HG03457 (cell line): ENCODE results near the gene ZNF25.
A peak's percentile ranks its signal among the peaks of the same experiment; 100 is the strongest.
"Not testable (repeated sequence)": the region's sequence is repeated elsewhere in the genome, so short reads cannot be mapped to it uniquely, and the experiment has no call there.

Source experiments
- ATAC-seq: cut with Tn5 transposase; IDR thresholded peaks from one replicate; pipeline ENCODE4 v1.9.1; 2021; ENCODE audit warnings: moderate number of reproducible peaks; ENCODE audit not compliant: unreplicated experiment

The ZNF25 gene

GRCh38 chr10:37976091-37976879 lies at the start of gene ZNF25:
TSS of gene ZNF25 (minus strand) at chr10:37976647. CDS start at chr10:37971722, 4,925 bp downstream.
- ATAC-seq: peak; percentile 94

GRCh38 chr10:38025283-38025682 lies 48.8 kb upstream of the ZNF25 start:
- ATAC-seq: peak; percentile 76

- ATAC-seq: not testable (repeated sequence)
These were observed 42.7 kb upstream of the ZNF25 start for GRCh38 chr10:38019124-38019523.

- ATAC-seq: no peak
These were observed 39.9 kb upstream of the ZNF25 start for GRCh38 chr10:38016354-38016753.

GRCh38 chr10:38010119-38010903 lies 33.9 kb upstream of the ZNF25 start, which contains the start of gene ZNF33A:
TSS of gene ZNF33A (plus strand) at chr10:38010675. CDS start at chr10:38012342, 1,667 bp downstream.
- ATAC-seq: peak; percentile 89

GRCh38 chr10:38007991-38008390 lies 31.5 kb upstream of the ZNF25 start:
- ATAC-seq: no peak

- no peak for ATAC-seq
These were observed 31.1 kb upstream of the ZNF25 start for GRCh38 chr10:38007551-38007950.

- ATAC-seq: no peak
These were observed 27.1 kb upstream of the ZNF25 start for GRCh38 chr10:38003588-38003987.

GRCh38 chr10:38003026-38003425 lies 26.6 kb upstream of the ZNF25 start:
- no peak for ATAC-seq

GRCh38 chr10:38000474-38000873 lies 24.0 kb upstream of the ZNF25 start:
- not testable (repeated sequence) for ATAC-seq

GRCh38 chr10:37998920-37999319 lies 22.5 kb upstream of the ZNF25 start:
- not testable (repeated sequence) for ATAC-seq

- no peak for ATAC-seq
These were observed 15.6 kb upstream of the ZNF25 start for GRCh38 chr10:37992083-37992482.

GRCh38 chr10:37991655-37992054 lies 15.2 kb upstream of the ZNF25 start:
- no peak for ATAC-seq

GRCh38 chr10:37976880-37977203 lies 395 bp upstream of the ZNF25 start:
- no peak for ATAC-seq

- no peak for ATAC-seq
These were observed 951 bp downstream of the ZNF25 start for GRCh38 chr10:37975401-37975991.

- ATAC-seq: no peak
These were observed 4.1 kb downstream of the ZNF25 start for GRCh38 chr10:37972396-37972795.

GRCh38 chr10:37965006-37965405 lies 11.4 kb downstream of the ZNF25 start:
- no peak for ATAC-seq

- no peak for ATAC-seq
These were observed 15.8 kb downstream of the ZNF25 start for GRCh38 chr10:37960591-37961137.

GRCh38 chr10:37957841-37958240 lies 18.6 kb downstream of the ZNF25 start:
- ATAC-seq: no peak

- ATAC-seq: no peak
These were observed 23.5 kb downstream of the ZNF25 start for GRCh38 chr10:37952926-37953325.

GRCh38 chr10:37952043-37952755 lies 24.2 kb downstream of the ZNF25 start:
- ATAC-seq: no peak
